Measurements from ENCODE around the gene SLC30A2.

The SLC30A2 gene

GRCh38 chr1:26022404-26022779 lies 23.5 kb downstream of the SLC30A2 start:
- DNase-seq (ENCODE audit: low spot score), result no peak

- peak; percentile 63 for DNase-seq (ENCODE audit: low spot score)
Observed at GRCh38 chr1:26021647-26022403, 24.1 kb downstream of the SLC30A2 start, which contains the start of gene EXTL1. Gene EXTL1 (plus strand): TSS chr1:26021775. CDS start chr1:26022647, 872 bp downstream.

- no peak for DNase-seq (ENCODE audit: low spot score)
Observed at GRCh38 chr1:26020941-26021646, 24.8 kb downstream of the SLC30A2 start.

- DNase-seq (ENCODE audit: low spot score), result peak; percentile 71
Observed at GRCh38 chr1:26020330-26020768, 25.6 kb downstream of the SLC30A2 start.

GRCh38 chr1:26019641-26020315 lies 26.1 kb downstream of the SLC30A2 start:
- DNase-seq (ENCODE audit: low spot score), result no peak

GRCh38 chr1:26017606-26018005 lies 28.3 kb downstream of the SLC30A2 start:
- no peak for DNase-seq (ENCODE audit: low spot score)

- no peak for DNase-seq (ENCODE audit: low spot score)
Observed at GRCh38 chr1:26016953-26017545, 28.9 kb downstream of the SLC30A2 start.

GRCh38 chr1:26016258-26016952 lies 29.5 kb downstream of the SLC30A2 start:
- DNase-seq (ENCODE audit: low spot score), result no peak

- DNase-seq (ENCODE audit: low spot score), result peak; percentile 59
Observed at GRCh38 chr1:26015358-26015757, 30.6 kb downstream of the SLC30A2 start.

- no peak for DNase-seq (ENCODE audit: low spot score)
Observed at GRCh38 chr1:26014179-26014578, 31.7 kb downstream of the SLC30A2 start.

GRCh38 chr1:26012864-26013263 lies 33.1 kb downstream of the SLC30A2 start:
- DNase-seq (ENCODE audit: low spot score), result no peak

GRCh38 chr1:26010825-26011224 lies 35.1 kb downstream of the SLC30A2 start:
- DNase-seq (ENCODE audit: low spot score), result no peak

GRCh38 chr1:26009796-26010447 lies 36.0 kb downstream of the SLC30A2 start:
- DNase-seq (ENCODE audit: low spot score), result no peak

GRCh38 chr1:26006710-26007109 lies 39.2 kb downstream of the SLC30A2 start:
- no peak for DNase-seq (ENCODE audit: low spot score)

GRCh38 chr1:26005434-26006105 lies 40.3 kb downstream of the SLC30A2 start:
- DNase-seq (ENCODE audit: low spot score), result no peak

- no peak for DNase-seq (ENCODE audit: low spot score)
Observed at GRCh38 chr1:26003756-26004155, 42.2 kb downstream of the SLC30A2 start.

GRCh38 chr1:26003262-26003661 lies 42.7 kb downstream of the SLC30A2 start:
- DNase-seq (ENCODE audit: low spot score), result no peak

- no peak for DNase-seq (ENCODE audit: low spot score)
Observed at GRCh38 chr1:25999041-25999800, 46.7 kb downstream of the SLC30A2 start.

GRCh38 chr1:25997828-25998761 lies 47.8 kb downstream of the SLC30A2 start, which contains the start of gene PAFAH2:
Gene PAFAH2 (minus strand): TSS chr1:25998063. CDS start chr1:25990816, 7,247 bp downstream.
- DNase-seq (ENCODE audit: low spot score), result peak; percentile 97
